Measurements from ENCODE around the gene BRSK2. TPM values are rescaled to one million over a fixed set of nuclear protein-coding genes. Genes with fewer than 3 reads are reported as not detected.

Gene BRSK2
- total RNA-seq, 1 donor from 2014 or later, result 7.1 TPM

DNA sequence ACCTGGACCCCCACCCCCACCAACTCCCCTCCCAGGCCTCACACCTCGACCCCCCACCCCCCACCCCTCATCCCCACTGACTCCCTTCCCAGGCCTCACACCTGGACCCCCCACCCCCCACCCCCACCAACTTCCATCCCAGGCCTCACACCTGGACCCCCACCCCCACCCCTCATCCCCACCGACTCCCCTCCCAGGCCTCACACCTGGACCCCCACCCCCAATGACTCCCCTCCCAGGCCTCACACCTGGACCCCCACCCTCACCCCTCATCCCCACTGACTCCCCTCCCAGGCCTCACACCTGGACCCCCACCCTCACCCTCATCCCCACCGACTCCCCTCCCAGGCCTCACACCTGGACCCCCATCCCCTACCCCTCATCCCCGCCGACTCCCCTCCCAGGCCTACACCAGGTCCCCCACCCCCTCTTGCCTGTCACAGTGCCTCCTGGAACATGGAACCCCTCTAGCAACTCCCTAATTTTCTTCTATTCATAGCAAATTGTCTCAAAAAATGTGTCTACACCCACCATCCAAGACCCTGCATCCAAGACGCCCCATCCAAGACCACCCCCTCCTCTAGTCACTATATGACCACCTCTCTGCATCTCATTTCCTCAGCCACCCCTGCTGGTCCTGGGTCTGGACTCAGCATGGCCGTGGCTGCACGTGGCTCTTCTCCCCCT is 36.9 kb upstream of the BRSK2 start:
- no peaks in the 10 kb centered on the region for H4K20me1 ChIP-seq (ENCODE audit: insufficient read depth, low read length)
- no peaks in the 10 kb centered on the region for H3K4me1 Mint-ChIP-seq (ENCODE audit: low read depth, unreplicated experiment)
- H3K9me3 Mint-ChIP-seq (ENCODE audit: unreplicated experiment), result no peaks in the 10 kb centered on the region
- DNase-seq (ENCODE audit: low read depth) (no peak), FAIRE-seq (no peak)
- no peak overlapping the region for H3K9ac ChIP-seq (ENCODE audit: low read length)
- TF ChIP-seq, protein P1, sequence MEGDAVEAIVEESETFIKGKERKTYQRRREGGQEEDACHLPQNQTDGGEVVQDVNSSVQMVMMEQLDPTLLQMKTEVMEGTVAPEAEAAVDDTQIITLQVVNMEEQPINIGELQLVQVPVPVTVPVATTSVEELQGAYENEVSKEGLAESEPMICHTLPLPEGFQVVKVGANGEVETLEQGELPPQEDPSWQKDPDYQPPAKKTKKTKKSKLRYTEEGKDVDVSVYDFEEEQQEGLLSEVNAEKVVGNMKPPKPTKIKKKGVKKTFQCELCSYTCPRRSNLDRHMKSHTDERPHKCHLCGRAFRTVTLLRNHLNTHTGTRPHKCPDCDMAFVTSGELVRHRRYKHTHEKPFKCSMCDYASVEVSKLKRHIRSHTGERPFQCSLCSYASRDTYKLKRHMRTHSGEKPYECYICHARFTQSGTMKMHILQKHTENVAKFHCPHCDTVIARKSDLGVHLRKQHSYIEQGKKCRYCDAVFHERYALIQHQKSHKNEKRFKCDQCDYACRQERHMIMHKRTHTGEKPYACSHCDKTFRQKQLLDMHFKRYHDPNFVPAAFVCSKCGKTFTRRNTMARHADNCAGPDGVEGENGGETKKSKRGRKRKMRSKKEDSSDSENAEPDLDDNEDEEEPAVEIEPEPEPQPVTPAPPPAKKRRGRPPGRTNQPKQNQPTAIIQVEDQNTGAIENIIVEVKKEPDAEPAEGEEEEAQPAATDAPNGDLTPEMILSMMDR (IDR thresholded peaks at IDR 0.05; ENCODE audit: insufficient read depth, low read depth, low read length), result no peak
- no peak for TF ChIP-seq EZH2 (IDR thresholded peaks at IDR 0.05; ENCODE audit: insufficient read depth, low read length)
- H3K4me3 Mint-ChIP-seq (ENCODE audit: unreplicated experiment), result no peak overlapping the region
- H3K27me3 ChIP-seq (ENCODE audit: insufficient read depth, low read length), result peaks cover 8% of the 10 kb centered on the region
- H3K27ac Mint-ChIP-seq (ENCODE audit: unreplicated experiment), result no peak overlapping the region
- H3K79me2 ChIP-seq (ENCODE audit: insufficient read depth, low read length), result no peaks in the 10 kb centered on the region
- no peaks in the 10 kb centered on the region for H3K9me3 ChIP-seq (ENCODE audit: insufficient read depth, low read depth, low read length)
- H3K36me3 Mint-ChIP-seq (ENCODE audit: low read depth, unreplicated experiment), result no peaks in the 10 kb centered on the region
- H3K27ac ChIP-seq (ENCODE audit: low read depth, low read length), result no peak overlapping the region
- no peak overlapping the region for H3K4me2 ChIP-seq (ENCODE audit: low read length)
- no peak overlapping the region for H2AFZ ChIP-seq (ENCODE audit: low read depth, low read length)
- H3K27me3 Mint-ChIP-seq (ENCODE audit: low read depth, unreplicated experiment), result peaks cover 20% of the 10 kb centered on the region
- no peak overlapping the region for H3K4me3 ChIP-seq (ENCODE audit: insufficient read depth, low read depth, low read length)
- H3K4me1 ChIP-seq (ENCODE audit: insufficient read depth, low read length), result no peaks in the 10 kb centered on the region
- no peaks in the 10 kb centered on the region for H3K36me3 ChIP-seq (ENCODE audit: insufficient read depth, low read length)

DNA sequence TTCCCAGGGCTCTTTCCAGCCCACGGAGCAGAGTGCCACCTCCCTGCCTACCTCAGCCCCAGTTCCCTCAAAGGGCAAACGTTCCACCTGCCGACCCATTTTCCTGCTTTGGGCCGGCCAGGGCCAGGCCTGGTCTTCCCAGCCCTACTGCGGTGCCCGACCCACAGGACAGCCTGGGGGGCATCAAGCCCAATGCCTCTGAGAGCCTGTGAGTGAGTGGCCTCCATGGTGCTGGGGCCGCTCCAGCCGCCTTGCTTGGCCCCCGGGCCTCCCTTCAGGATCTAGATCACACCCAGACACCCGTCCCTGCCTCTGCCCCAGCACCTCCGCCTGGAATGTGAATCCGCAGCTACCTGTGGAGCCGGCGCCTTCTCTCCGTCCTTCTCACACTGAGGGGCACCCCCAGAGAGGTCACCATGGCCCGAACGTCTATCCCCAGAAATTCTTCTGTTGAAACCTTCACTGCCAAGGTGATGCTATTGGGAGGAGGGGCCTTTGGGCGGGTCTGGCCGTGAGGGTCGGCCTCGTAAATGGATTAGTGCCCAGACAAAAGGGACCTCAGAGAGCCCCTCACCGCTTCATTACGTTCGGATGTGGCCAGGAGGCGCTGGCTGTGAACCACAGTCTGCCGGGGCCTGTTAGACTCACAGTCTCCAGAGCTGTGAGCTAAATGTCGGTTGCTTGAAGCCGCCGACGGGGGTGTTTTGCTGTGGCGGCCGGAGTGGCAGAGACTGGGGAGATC is 36.2 kb upstream of the BRSK2 start:
- Histone ChIP-seq H3K9ac (ENCODE audit: low read length) (no peak overlapping the region), H2AFZ (ENCODE audit: low read depth, low read length) (no peak overlapping the region), H3K27me3 (ENCODE audit: insufficient read depth, low read length) (peaks cover 6% of the 10 kb centered on the region), H3K36me3 (ENCODE audit: insufficient read depth, low read length) (no peaks in the 10 kb centered on the region), H3K4me1 (ENCODE audit: insufficient read depth, low read length) (no peaks in the 10 kb centered on the region), H3K79me2 (ENCODE audit: insufficient read depth, low read length) (no peaks in the 10 kb centered on the region), H4K20me1 (ENCODE audit: insufficient read depth, low read length) (no peaks in the 10 kb centered on the region), H3K27ac (ENCODE audit: low read depth, low read length) (no peak overlapping the region), H3K4me3 (ENCODE audit: insufficient read depth, low read depth, low read length) (no peak overlapping the region), H3K9me3 (ENCODE audit: insufficient read depth, low read depth, low read length) (no peaks in the 10 kb centered on the region), H3K4me2 (ENCODE audit: low read length) (no peak overlapping the region)
- DNase-seq (ENCODE audit: low read depth) (no peak), FAIRE-seq (no peak)
- no peak overlapping the region for H3K4me3 Mint-ChIP-seq (ENCODE audit: unreplicated experiment)
- no peak for TF ChIP-seq EZH2 (IDR thresholded peaks at IDR 0.05; ENCODE audit: insufficient read depth, low read length)
- TF ChIP-seq, protein P1 (IDR thresholded peaks at IDR 0.05; ENCODE audit: insufficient read depth, low read depth, low read length), result no peak
- H3K27ac Mint-ChIP-seq (ENCODE audit: unreplicated experiment), result no peak overlapping the region
- no peaks in the 10 kb centered on the region for H3K4me1 Mint-ChIP-seq (ENCODE audit: low read depth, unreplicated experiment)
- no peaks in the 10 kb centered on the region for H3K9me3 Mint-ChIP-seq (ENCODE audit: unreplicated experiment)
- peaks cover 17% of the 10 kb centered on the region for H3K27me3 Mint-ChIP-seq (ENCODE audit: low read depth, unreplicated experiment)
- no peaks in the 10 kb centered on the region for H3K36me3 Mint-ChIP-seq (ENCODE audit: low read depth, unreplicated experiment)
